ENCODE data around the gene TRIM40. TPM values are rescaled to one million over a fixed set of nuclear protein-coding genes. Genes with fewer than 3 reads are reported as not detected.

Gene TRIM40
- polyA plus RNA-seq, 2 of the 4 experiments (the other 2 are of a cell fraction), result 0.05 TPM

DNA sequence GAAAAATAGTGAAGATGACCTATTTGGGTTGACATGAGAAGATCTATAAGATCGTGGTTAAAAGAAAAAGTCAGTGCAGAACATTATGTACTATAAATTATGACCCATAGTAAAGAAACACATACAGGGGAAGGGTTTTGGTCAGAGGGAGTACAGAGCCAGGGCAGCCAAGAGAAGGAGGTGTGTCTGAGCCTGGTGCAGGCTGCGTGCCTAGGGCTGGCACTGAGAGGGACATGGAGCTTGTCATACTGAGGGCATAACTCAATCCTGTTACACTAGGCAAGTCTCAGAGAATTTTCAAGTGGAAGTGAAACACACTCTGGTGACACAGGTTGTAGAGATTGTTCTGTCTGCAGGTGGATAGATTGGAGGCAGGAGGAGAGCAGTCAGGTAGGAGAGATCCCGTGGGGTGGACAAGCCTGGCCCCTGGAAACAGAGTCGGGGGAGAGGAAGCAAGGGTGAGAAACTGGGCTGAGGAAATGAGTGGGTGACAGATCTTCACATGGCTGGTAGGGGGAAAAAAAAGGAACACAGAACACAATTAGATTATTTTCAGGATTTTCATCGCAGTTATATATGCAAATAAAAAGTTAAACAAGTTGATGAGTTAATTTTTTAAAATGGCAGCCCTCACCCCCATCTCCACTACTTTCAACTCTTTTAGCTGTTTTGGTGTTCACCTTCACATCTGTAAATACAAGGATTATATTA is 41.8 kb upstream of the TRIM40 start:
- Histone ChIP-seq H3K9me3 (no peaks in the 10 kb centered on the region), H3K27ac (no peak overlapping the region), H3K4me2 (no peak overlapping the region), H3K4me1 (peaks cover 27% of the 10 kb centered on the region), H3K4me3 (no peak overlapping the region)
- no peak for TF ChIP-seq ZFP36 (IDR thresholded peaks at IDR 0.05; ENCODE audit: borderline replicate concordance, partially characterized antibody)
- no peak for TF ChIP-seq MAZ (IDR thresholded peaks at IDR 0.05; ENCODE audit: borderline replicate concordance, low read depth, low read length)
- no peak for TF ChIP-seq PHF8 (IDR thresholded peaks at IDR 0.05; ENCODE audit: borderline replicate concordance, low read depth)
- no peak for TF ChIP-seq KDM5A (IDR thresholded peaks at IDR 0.05)
- TF ChIP-seq NR3C1 (IDR thresholded peaks at IDR 0.05), result no peak
- no peak for TF ChIP-seq FOSB (CRISPR knock-in tag; IDR thresholded peaks at IDR 0.05)
- no peak for TF ChIP-seq JUN (IDR thresholded peaks at IDR 0.05)
- no peak for TF ChIP-seq POLR2AphosphoS2 (conservative IDR thresholded peaks at IDR 0.05; ENCODE audit: low read length)
- no peak for TF ChIP-seq CBX2 (IDR thresholded peaks at IDR 0.05; ENCODE audit: borderline replicate concordance, low read depth)
- TF ChIP-seq, protein P1, sequence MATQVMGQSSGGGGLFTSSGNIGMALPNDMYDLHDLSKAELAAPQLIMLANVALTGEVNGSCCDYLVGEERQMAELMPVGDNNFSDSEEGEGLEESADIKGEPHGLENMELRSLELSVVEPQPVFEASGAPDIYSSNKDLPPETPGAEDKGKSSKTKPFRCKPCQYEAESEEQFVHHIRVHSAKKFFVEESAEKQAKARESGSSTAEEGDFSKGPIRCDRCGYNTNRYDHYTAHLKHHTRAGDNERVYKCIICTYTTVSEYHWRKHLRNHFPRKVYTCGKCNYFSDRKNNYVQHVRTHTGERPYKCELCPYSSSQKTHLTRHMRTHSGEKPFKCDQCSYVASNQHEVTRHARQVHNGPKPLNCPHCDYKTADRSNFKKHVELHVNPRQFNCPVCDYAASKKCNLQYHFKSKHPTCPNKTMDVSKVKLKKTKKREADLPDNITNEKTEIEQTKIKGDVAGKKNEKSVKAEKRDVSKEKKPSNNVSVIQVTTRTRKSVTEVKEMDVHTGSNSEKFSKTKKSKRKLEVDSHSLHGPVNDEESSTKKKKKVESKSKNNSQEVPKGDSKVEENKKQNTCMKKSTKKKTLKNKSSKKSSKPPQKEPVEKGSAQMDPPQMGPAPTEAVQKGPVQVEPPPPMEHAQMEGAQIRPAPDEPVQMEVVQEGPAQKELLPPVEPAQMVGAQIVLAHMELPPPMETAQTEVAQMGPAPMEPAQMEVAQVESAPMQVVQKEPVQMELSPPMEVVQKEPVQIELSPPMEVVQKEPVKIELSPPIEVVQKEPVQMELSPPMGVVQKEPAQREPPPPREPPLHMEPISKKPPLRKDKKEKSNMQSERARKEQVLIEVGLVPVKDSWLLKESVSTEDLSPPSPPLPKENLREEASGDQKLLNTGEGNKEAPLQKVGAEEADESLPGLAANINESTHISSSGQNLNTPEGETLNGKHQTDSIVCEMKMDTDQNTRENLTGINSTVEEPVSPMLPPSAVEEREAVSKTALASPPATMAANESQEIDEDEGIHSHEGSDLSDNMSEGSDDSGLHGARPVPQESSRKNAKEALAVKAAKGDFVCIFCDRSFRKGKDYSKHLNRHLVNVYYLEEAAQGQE (IDR thresholded peaks at IDR 0.05), result no peak
- no peak for TF ChIP-seq EP300 (IDR thresholded peaks at IDR 0.05)
- no peak for TF ChIP-seq CEBPB (IDR thresholded peaks at IDR 0.05)
- TF ChIP-seq HOXB5 (CRISPR knock-in tag; IDR thresholded peaks at IDR 0.05), result no peak
- no peak for TF ChIP-seq HOXA7 (CRISPR knock-in tag; IDR thresholded peaks at IDR 0.05)
- ChIA-PET CTCF (interaction anchor here (0.7 to 7.1 kb wide), 5 partner anchors 9 to 37 kb away, joined by 3 to 43 read pairs (median 4); no protein-coding TSS in a partner anchor), POLR2A (no interaction called here)
- FAIRE-seq, result no peak
- DNase-seq (ENCODE audit: low read depth in 1 of 2, low spot score in 1 of 2), result no peak
- no peak for ATAC-seq
- WGBS (ENCODE audit: missing lambda C conversion rate), result 79% methylated on average over 5 of the region's 5 CpGs

DNA sequence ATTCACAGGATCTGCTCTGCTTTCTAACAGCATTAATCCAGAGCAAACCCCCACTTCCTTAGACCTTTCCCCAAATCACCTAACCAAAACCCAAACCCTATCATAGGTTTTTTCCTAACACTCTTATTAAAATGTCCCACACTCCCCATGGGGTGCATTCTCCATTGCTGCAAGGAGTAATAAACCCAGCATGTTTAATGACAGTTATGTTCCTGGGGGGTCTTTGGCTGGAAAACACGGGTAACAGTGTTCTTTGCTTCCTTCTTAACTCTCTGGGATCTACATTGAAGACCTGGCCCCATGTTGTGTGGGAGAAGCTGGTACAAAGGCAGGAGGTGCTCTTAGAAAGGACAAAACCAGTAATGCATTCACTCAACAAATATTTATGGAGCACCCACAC is 39.1 kb upstream of the TRIM40 start:
- peaks cover 25% of the 10 kb centered on the region for H3K4me1 ChIP-seq
- H3K4me3 ChIP-seq, result no peak overlapping the region
- FAIRE-seq (no peak), ATAC-seq (no peak), DNase-seq (ENCODE audit: low read depth in 1 of 2, low spot score in 1 of 2) (no peak)
- H3K9me3 ChIP-seq, result no peaks in the 10 kb centered on the region
- CTCF ChIA-PET, result interaction anchor here (0.6 to 1.3 kb wide), 2 partner anchors 34 to 116 kb away, joined by 4 read pairs; no protein-coding TSS in a partner anchor
- POLR2A ChIA-PET, result no interaction called here
- no peak overlapping the region for H3K27ac ChIP-seq
- no peak overlapping the region for H3K4me2 ChIP-seq
- TF ChIP-seq NR3C1 (IDR thresholded peaks at IDR 0.05) (no peak), RARB (CRISPR knock-in tag; IDR thresholded peaks at IDR 0.05) (no peak), MAFK (IDR thresholded peaks at IDR 0.05; ENCODE audit: partially characterized antibody) (no peak), JUNB (IDR thresholded peaks at IDR 0.05) (no peak)
- TF ChIP-seq, protein P2, sequence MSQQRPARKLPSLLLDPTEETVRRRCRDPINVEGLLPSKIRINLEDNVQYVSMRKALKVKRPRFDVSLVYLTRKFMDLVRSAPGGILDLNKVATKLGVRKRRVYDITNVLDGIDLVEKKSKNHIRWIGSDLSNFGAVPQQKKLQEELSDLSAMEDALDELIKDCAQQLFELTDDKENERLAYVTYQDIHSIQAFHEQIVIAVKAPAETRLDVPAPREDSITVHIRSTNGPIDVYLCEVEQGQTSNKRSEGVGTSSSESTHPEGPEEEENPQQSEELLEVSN (IDR thresholded peaks at IDR 0.05; ENCODE audit: borderline replicate concordance, low read depth), result no peak
- WGBS (ENCODE audit: missing lambda C conversion rate), result 69% methylated on average over 1 of the region's 1 CpG

Data from A549 (cell line).